Epithelial cell of proximal tubule (primary cell): ENCODE measurements around the gene PSMD14. TPM values are rescaled to one million over a fixed set of nuclear protein-coding genes. Genes with fewer than 3 reads are reported as not detected.
"Not testable (repeated sequence)": the region's sequence is repeated elsewhere in the genome, so short reads cannot be mapped to it uniquely, and the experiment has no call there.

Experiments
- DNase-seq: peaks from one replicate; pipeline ENCODE4 v3.0.0-alpha.2; 2011; ENCODE audit warnings: low read depth
- H3K4me3 ChIP-seq: 2 replicates; pipeline ENCODE4 v1.5.1; 2011; ENCODE audit warnings: low read depth, mild to moderate bottlenecking, low read length
- total RNA-seq: library from RNA; depleted of rRNA; stranded (reverse); fragments of >200 nt; gene quantifications from 2 replicates; pipeline ENCODE4 v1.2.3, GENCODE V29; 2015
- TF ChIP-seq, protein P1 (sequence below): conservative IDR thresholded peaks from 2 replicates; pipeline ENCODE4 v1.5.1; 2012; ENCODE audit warnings: low read depth, mild to moderate bottlenecking, low read length

Gene PSMD14
- total RNA-seq, 1 donor from 2014 or later = 123 TPM

DNA sequence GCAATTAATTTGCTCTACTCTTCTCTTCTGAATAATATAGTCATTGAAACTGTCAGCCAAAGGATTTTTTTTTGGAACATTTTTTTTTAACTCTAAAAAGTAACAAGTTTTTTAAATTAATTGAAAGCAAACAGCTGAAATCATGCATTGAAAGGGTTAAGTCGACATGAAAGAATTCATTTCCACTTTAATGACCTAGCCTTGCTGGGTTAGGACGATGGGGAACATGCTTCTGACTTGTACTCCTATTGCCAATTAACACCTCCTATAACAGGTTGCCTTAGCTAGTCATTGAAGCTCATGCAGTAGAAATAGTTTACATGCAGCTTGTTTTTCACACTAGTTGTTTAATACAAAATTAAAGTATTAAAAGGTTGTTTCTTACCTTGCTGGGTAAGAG lies 47.8 kb downstream of the PSMD14 start:
- no peak for DNase-seq
- TF ChIP-seq, protein P1, sequence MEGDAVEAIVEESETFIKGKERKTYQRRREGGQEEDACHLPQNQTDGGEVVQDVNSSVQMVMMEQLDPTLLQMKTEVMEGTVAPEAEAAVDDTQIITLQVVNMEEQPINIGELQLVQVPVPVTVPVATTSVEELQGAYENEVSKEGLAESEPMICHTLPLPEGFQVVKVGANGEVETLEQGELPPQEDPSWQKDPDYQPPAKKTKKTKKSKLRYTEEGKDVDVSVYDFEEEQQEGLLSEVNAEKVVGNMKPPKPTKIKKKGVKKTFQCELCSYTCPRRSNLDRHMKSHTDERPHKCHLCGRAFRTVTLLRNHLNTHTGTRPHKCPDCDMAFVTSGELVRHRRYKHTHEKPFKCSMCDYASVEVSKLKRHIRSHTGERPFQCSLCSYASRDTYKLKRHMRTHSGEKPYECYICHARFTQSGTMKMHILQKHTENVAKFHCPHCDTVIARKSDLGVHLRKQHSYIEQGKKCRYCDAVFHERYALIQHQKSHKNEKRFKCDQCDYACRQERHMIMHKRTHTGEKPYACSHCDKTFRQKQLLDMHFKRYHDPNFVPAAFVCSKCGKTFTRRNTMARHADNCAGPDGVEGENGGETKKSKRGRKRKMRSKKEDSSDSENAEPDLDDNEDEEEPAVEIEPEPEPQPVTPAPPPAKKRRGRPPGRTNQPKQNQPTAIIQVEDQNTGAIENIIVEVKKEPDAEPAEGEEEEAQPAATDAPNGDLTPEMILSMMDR = no peak
- no peak overlapping the region for H3K4me3 ChIP-seq

- H3K4me3 ChIP-seq = no peak overlapping the region
- TF ChIP-seq, protein P1 = no peak
- DNase-seq = no peak
These were observed 48.9 kb downstream of the PSMD14 start for GRCh38 chr2:161357097-161357496.

- no peak for DNase-seq
- TF ChIP-seq, protein P1 = no peak
- H3K4me3 ChIP-seq = no peak overlapping the region
These were observed 50.6 kb downstream of the PSMD14 start for GRCh38 chr2:161358838-161359237.

DNA sequence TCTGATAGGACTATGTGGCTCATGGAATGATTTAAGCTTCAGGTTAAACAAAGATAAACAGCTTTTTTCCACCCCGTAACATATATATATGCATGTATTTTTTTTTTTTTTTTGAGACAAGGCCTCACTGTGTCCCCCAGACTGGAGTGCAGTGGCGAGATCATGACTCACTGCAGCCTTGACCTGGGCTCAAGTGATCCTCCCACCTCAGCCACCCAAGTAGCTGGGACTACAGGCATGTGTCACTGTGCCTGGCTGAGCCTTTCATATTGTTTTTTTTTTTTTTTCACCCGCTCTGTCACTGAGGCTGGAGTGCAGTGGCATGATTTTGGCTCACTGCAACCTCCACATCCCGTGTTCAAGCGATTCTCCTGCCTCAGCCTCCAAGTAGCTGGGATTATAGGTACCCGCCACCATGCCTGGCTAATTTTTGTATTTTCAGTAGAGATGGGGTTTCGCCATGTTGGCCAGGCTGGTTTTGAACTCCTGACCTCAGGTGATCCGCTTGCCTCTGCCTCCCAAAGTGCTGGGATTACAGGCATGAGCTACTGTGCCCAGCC lies 52.0 kb downstream of the PSMD14 start:
- DNase-seq, H3K4me3 ChIP-seq: not testable (repeated sequence)

GRCh38 chr2:161362568-161363166 lies 54.4 kb downstream of the PSMD14 start:
- H3K4me3 ChIP-seq = no peak overlapping the region
- DNase-seq = no peak
- TF ChIP-seq, protein P1 = no peak

GRCh38 chr2:161367675-161368074 lies 59.5 kb downstream of the PSMD14 start:
- DNase-seq = no peak
- H3K4me3 ChIP-seq = no peak overlapping the region
- TF ChIP-seq, protein P1 = no peak

- no peak for DNase-seq
- H3K4me3 ChIP-seq = no peak overlapping the region
- TF ChIP-seq, protein P1 = no peak
These were observed 61.1 kb downstream of the PSMD14 start for GRCh38 chr2:161369311-161369710.
